Measurements from ENCODE around the gene NR2F1-AS1.

Gene NR2F1-AS1

DNA sequence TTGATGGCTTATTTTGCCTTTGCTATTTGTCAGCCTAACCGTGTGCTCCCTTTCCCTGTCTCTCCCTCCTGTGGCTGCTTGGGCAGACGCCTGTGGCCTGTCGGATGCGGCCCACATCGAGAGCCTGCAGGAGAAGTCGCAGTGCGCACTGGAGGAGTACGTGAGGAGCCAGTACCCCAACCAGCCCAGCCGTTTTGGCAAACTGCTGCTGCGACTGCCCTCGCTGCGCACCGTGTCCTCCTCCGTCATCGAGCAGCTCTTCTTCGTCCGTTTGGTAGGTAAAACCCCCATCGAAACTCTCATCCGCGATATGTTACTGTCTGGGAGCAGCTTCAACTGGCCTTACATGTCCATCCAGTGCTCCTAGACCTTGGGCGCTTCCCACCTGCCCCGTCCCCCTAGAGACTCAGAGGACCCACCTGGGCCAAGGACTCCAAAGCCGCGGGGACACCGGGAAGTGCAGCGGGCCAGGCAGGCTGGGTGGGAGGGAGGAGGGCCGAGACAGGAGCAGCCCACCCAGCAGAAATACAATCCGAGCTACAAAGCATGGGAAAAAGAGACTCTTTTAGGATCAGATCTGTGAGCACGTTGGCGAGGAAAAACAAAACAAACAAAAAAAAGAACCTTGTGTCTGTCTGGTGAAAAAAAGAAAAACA, 12.6 kb upstream of the NR2F1-AS1 start:
- H3K9ac ChIP-seq, result no peak overlapping the region
- H3K27ac ChIP-seq, result no peak overlapping the region
- peaks cover 100% of the 10 kb centered on the region in 11 experiments for H3K27me3 ChIP-seq
- H3K36me3 ChIP-seq, result no peaks in the 10 kb centered on the region
- H3K4me3 ChIP-seq, result no peak overlapping the region
- no peak overlapping the region for H3K4me2 ChIP-seq
- TF ChIP-seq Cebpa-rat (IDR thresholded peaks at IDR 0.05), result no peak
- peaks cover 0 to 71% (median 47%) of the 10 kb centered on the region in 11 experiments; a peak in 16 of 22 replicates for H4K20me1 ChIP-seq
- peaks cover 31 to 45% (median 33%) of the 10 kb centered on the region in 11 experiments for H3K9me3 ChIP-seq (replicated peaks in 1 of 11)
- no peaks in the 10 kb centered on the region for H3K4me1 ChIP-seq

DNA sequence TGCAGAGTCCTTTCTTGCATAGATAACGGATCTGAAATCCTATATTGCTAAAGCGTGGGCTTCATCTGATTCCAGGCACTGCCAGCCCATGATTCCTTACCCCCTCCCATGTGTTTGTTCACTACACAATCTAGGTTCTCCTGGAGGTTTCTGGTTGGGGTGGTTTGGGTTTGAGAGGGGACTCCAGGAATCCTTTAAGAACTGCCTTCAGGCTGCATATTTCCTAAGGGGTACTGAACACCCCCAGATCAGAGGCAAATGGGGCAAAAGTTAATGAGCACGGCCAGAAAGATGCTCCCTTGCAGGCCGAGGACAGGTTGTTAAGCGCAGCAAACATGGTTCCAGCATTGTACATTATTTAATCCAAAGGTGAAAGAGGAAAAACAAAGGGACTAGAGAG, 11.9 kb upstream of the NR2F1-AS1 start:
- Histone ChIP-seq H3K36me3 (no peaks in the 10 kb centered on the region), H4K20me1 (peaks cover 0 to 70% (median 45%) of the 10 kb centered on the region in 11 experiments; a peak in 16 of 22 replicates), H3K4me2 (no peak overlapping the region), H3K9ac (no peak overlapping the region), H3K27ac (no peak overlapping the region), H3K4me1 (no peaks in the 10 kb centered on the region), H3K4me3 (no peak overlapping the region), H3K9me3 (replicated peaks in 1 of 11) (peaks cover 31 to 45% (median 40%) of the 10 kb centered on the region in 11 experiments), H3K27me3 (peaks cover 100% of the 10 kb centered on the region in 11 experiments)
- TF ChIP-seq Cebpa-rat (IDR thresholded peaks at IDR 0.05), result no peak

DNA sequence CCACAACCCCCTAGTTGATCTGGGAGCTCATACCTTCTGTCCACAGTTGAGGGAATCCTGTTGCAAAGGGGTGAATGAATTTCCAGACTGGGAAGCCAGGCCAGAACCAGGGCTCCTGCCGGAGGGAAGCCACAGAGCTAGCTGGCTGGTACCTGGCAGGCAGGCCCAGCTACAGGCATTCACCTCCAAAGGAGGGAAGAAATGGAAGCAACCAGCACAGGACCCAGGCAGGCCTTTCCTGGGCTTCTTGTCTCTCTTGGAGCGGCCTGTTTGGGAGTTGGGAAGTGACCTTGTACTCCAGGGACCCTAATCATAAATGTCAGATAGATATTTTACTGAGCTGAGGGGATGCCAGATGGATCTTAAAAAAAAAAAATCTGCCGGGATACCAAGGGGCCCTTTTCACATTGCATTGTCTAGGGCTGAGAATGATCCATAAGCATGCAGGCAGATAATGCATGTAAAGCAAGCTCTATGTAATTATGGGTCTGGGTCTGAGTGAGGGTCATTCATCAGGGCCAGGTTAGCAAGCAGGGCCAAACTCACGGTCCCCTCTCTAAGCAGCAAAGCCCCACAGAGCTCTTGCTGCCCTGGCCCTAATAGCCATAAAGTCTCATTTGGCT, 10.4 kb upstream of the NR2F1-AS1 start:
- H3K27ac ChIP-seq, result no peak overlapping the region
- H3K4me2 ChIP-seq, result no peak overlapping the region
- H3K9ac ChIP-seq, result no peak overlapping the region
- H3K36me3 ChIP-seq, result no peaks in the 10 kb centered on the region
- H3K27me3 ChIP-seq, result peaks cover 100% of the 10 kb centered on the region in 11 experiments
- peaks cover 0 to 69% (median 42%) of the 10 kb centered on the region in 11 experiments; a peak in 17 of 22 replicates for H4K20me1 ChIP-seq
- H3K9me3 ChIP-seq (replicated peaks in 1 of 11), result peaks cover 19 to 37% (median 34%) of the 10 kb centered on the region in 11 experiments
- no peak for TF ChIP-seq Cebpa-rat (IDR thresholded peaks at IDR 0.05)
- no peaks in the 10 kb centered on the region for H3K4me1 ChIP-seq
- H3K4me3 ChIP-seq, result no peak overlapping the region

DNA sequence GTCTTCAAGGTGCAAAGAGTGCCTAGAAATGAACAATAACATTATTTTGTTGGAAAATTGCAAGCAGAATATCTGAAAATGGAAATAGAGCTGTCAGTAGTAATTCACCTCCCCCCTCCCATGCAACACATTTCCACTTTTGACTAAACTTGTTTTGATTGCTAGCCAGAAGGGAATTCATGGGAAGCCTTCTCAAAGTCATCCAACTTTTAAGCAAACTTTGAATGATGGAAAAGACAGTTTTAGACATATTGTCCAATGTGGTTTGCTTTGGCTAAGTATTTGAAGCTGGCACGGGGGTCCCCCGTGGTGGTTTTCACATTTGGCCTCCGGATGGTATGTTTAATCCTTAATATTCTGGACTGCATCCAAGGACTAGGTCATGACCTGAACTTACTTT, 9.5 kb upstream of the NR2F1-AS1 start:
- Histone ChIP-seq H4K20me1 (peaks cover 0 to 70% (median 49%) of the 10 kb centered on the region in 11 experiments; a peak in 18 of 22 replicates), H3K4me3 (no peak overlapping the region), H3K4me1 (no peaks in the 10 kb centered on the region), H3K27ac (no peak overlapping the region), H3K27me3 (peaks cover 100% of the 10 kb centered on the region in 11 experiments), H3K9ac (no peak overlapping the region), H3K36me3 (no peaks in the 10 kb centered on the region), H3K9me3 (replicated peaks in 1 of 11) (peaks cover 9 to 27% (median 25%) of the 10 kb centered on the region in 11 experiments), H3K4me2 (no peak overlapping the region)
- no peak for TF ChIP-seq Cebpa-rat (IDR thresholded peaks at IDR 0.05)

DNA sequence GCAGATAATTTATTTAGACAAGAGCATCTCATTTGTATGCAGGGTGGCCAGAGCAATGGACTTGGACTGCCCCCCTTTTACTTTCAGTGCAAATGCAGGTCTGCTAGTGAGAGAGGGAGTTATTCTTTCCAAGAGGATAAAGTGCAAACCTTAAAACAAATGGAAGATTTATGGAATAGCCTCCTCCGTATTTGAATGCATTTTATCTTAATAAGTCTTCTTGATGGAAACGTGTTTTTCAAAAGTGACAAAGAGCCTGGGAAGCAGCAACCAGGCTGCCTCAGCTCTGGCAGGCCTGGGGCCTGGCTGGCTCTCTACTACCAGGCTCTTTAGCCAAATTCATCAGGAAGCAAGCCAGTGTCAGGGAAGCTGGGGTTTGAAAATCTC, 8.8 kb upstream of the NR2F1-AS1 start:
- peaks cover 0 to 5% (median 4%) of the 10 kb centered on the region in 10 experiments; a peak in 8 of 20 replicates for H3K4me1 ChIP-seq
- TF ChIP-seq Cebpa-rat (IDR thresholded peaks at IDR 0.05), result no peak
- no peak overlapping the region for H3K4me3 ChIP-seq
- H3K36me3 ChIP-seq, result no peaks in the 10 kb centered on the region
- no peak overlapping the region for H3K27ac ChIP-seq
- peaks cover 0 to 71% (median 48%) of the 10 kb centered on the region in 11 experiments; a peak in 18 of 22 replicates for H4K20me1 ChIP-seq
- H3K4me2 ChIP-seq, result no peak overlapping the region
- no peak overlapping the region for H3K9ac ChIP-seq
- peaks cover 3 to 21% (median 18%) of the 10 kb centered on the region in 11 experiments for H3K9me3 ChIP-seq (replicated peaks in 1 of 11)
- H3K27me3 ChIP-seq, result peaks cover 99 to 100% (median 100%) of the 10 kb centered on the region in 11 experiments

DNA sequence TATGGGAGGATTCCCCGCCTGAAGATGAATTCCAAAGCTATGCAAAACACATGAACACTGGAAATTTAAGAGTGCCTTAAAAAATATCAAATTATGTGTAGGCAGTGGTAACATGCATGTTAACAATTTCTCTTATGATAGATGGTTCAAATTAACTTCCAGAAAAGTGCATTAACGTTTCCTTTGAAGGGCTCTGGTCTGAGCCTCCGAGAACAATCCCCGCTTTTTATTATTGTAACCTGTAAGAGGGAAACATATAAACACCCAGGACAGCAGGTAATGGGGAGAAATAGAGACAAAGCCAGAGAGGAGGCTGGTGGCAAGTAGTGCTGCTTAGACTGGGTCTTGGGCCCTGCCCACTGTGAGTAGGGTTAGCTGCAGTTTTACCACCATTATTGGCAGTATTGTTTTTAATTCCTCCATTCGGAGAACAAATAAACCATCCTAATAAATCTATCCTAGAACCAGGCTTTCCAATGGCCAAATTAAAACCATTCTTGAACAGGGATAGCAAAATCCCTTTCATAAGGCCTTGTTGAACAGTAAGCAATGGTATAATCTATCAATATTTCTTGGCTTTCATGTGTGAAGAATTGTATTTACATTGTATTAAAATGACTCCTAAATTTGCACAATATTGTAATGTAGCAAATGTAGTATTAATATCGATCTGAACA, 8.3 kb upstream of the NR2F1-AS1 start:
- H3K36me3 ChIP-seq, result no peaks in the 10 kb centered on the region
- peaks cover 0 to 5% (median 4%) of the 10 kb centered on the region in 10 experiments; a peak in 9 of 20 replicates for H3K4me1 ChIP-seq
- no peak overlapping the region for H3K9ac ChIP-seq
- TF ChIP-seq Cebpa-rat (IDR thresholded peaks at IDR 0.05), result no peak
- peaks cover 97 to 100% (median 100%) of the 10 kb centered on the region in 11 experiments for H3K27me3 ChIP-seq
- no peak overlapping the region for H3K4me2 ChIP-seq
- H4K20me1 ChIP-seq, result peaks cover 0 to 71% (median 47%) of the 10 kb centered on the region in 11 experiments; a peak in 19 of 22 replicates
- H3K27ac ChIP-seq, result no peak overlapping the region
- H3K9me3 ChIP-seq (replicated peaks in 1 of 11), result peaks cover 0 to 17% (median 14%) of the 10 kb centered on the region in 11 experiments; a peak in 14 of 22 replicates
- no peak overlapping the region for H3K4me3 ChIP-seq

DNA sequence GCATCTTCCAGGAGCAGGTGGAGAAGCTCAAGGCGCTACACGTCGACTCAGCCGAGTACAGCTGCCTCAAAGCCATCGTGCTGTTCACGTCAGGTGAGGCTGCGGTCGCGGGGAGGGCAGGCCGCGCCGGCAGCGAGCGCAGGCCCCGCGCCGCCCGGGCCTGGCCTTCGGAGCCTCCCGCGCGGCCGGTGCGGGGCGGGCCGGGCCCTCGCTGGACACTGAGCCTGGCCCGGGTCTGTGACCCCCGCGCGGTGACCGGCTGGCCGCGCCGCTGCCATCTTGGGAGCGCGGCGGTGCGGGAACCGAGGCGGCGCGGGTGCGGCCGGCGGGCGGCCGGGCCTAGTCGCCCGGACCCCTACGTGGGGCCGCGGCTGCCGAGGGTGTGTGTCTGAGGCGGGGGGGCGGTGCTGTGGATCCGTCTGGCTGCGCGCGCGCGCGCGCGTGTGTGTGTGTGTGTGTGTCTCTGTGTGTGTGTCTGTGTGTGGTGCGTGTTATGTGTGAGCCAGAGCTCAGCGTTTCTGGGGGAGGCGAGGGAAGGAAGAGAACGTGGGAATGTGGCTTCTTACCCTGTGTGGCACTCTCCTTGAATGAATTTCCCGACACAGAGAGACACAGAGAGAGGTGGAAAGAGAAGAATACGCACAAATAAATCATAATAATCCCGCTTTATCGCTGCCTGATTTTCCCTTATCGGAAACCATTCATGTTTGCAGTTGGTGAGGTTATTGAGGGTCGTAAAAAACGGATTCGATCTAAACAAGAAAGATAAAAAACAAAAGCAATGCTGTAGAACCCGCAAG, 7.5 kb upstream of the NR2F1-AS1 start:
- Histone ChIP-seq H3K36me3 (no peaks in the 10 kb centered on the region), H3K4me3 (no peak overlapping the region)

DNA sequence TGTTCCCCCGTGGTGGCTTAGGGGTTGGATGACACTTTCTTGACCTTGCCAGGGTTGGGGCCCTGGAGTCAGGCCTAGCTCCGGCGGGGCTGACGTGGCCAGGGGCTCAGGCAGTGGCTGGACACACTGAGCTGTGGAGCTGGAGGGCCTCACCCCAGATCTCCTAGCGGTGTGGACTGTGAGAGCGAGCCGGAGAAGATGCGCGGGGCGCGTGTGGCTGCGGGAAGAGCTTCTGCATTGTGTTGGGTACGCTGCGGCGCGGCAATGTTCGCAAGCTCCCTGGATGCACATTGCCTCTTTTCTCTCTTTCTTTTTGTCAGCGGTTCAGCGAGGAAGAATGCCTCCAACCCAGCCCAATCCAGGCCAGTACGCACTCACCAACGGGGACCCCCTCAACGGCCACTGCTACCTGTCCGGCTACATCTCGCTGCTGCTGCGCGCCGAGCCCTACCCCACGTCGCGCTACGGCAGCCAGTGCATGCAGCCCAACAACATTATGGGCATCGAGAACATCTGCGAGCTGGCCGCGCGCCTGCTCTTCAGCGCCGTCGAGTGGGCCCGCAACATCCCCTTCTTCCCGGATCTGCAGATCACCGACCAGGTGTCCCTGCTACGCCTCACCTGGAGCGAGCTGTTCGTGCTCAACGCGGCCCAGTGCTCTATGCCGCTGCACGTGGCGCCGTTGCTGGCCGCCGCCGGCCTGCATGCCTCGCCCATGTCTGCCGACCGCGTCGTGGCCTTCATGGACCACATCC, 6.8 kb upstream of the NR2F1-AS1 start:
- Histone ChIP-seq H3K4me1 (peaks cover 0 to 13% (median 7%) of the 10 kb centered on the region in 10 experiments; a peak in 14 of 20 replicates), H4K20me1 (peaks cover 0 to 75% (median 53%) of the 10 kb centered on the region in 11 experiments; a peak in 19 of 22 replicates), H3K4me3 (no peak overlapping the region), H3K9me3 (replicated peaks in 1 of 11) (peaks cover 0 to 17% (median 14%) of the 10 kb centered on the region in 11 experiments; a peak in 13 of 22 replicates), H3K36me3 (no peaks in the 10 kb centered on the region), H3K27me3 (peaks cover 97 to 100% (median 100%) of the 10 kb centered on the region in 11 experiments), H3K4me2 (no peak overlapping the region), H3K27ac (no peak overlapping the region), H3K9ac (no peak overlapping the region)
- no peak for TF ChIP-seq Cebpa-rat (IDR thresholded peaks at IDR 0.05)

More for the DNA sequence above, 7.5 kb upstream of the NR2F1-AS1 start:
- Histone ChIP-seq H3K4me2 (no peak overlapping the region), H3K9ac (no peak overlapping the region), H4K20me1 (peaks cover 0 to 74% (median 50%) of the 10 kb centered on the region in 11 experiments; a peak in 19 of 22 replicates), H3K9me3 (replicated peaks in 1 of 11) (peaks cover 0 to 17% (median 14%) of the 10 kb centered on the region in 11 experiments; a peak in 13 of 22 replicates), H3K27ac (no peak overlapping the region), H3K27me3 (peaks cover 97 to 100% (median 100%) of the 10 kb centered on the region in 11 experiments), H3K4me1 (peaks cover 0 to 11% (median 7%) of the 10 kb centered on the region in 10 experiments; a peak in 14 of 20 replicates)
- no peak for TF ChIP-seq Cebpa-rat (IDR thresholded peaks at IDR 0.05)
